ENCODE data around the gene TMEM9.

TMEM9 gene

GRCh38 chr1:201156819-201157218, 2.5 kb upstream of the TMEM9 start:
- no peak overlapping the region for H3K4me3 ChIP-seq (ENCODE audit: low read depth, low read length)
- no peak for TF ChIP-seq CTCF (IDR thresholded peaks at IDR 0.05; ENCODE audit: low read depth, low read length, missing control alignments)
- DNase-seq (ENCODE audit: low read depth): no peak

GRCh38 chr1:201156346-201156745, 2.1 kb upstream of the TMEM9 start:
- no peak for TF ChIP-seq CTCF (IDR thresholded peaks at IDR 0.05; ENCODE audit: low read depth, low read length, missing control alignments)
- H3K4me3 ChIP-seq (ENCODE audit: low read depth, low read length): no peak overlapping the region
- no peak for DNase-seq (ENCODE audit: low read depth)

GRCh38 chr1:201155354-201155753, 1.1 kb upstream of the TMEM9 start:
- no peak for TF ChIP-seq CTCF (IDR thresholded peaks at IDR 0.05; ENCODE audit: low read depth, low read length, missing control alignments)
- no peak for DNase-seq (ENCODE audit: low read depth)
- H3K4me3 ChIP-seq (ENCODE audit: low read depth, low read length): no peak overlapping the region

GRCh38 chr1:201153474-201154388, 543 bp downstream of the TMEM9 start:
- no peak for DNase-seq (ENCODE audit: low read depth)
- TF ChIP-seq CTCF (IDR thresholded peaks at IDR 0.05; ENCODE audit: low read depth, low read length, missing control alignments): no peak
- H3K4me3 ChIP-seq (ENCODE audit: low read depth, low read length): peak overlapping the region; percentile 82

GRCh38 chr1:201149400-201149799, 4.9 kb downstream of the TMEM9 start:
- DNase-seq (ENCODE audit: low read depth): no peak
- H3K4me3 ChIP-seq (ENCODE audit: low read depth, low read length): no peak overlapping the region
- TF ChIP-seq CTCF (IDR thresholded peaks at IDR 0.05; ENCODE audit: low read depth, low read length, missing control alignments): peak; percentile 60

GRCh38 chr1:201147396-201148015, 6.8 kb downstream of the TMEM9 start:
- no peak for DNase-seq (ENCODE audit: low read depth)
- no peak overlapping the region for H3K4me3 ChIP-seq (ENCODE audit: low read depth, low read length)
- TF ChIP-seq CTCF (IDR thresholded peaks at IDR 0.05; ENCODE audit: low read depth, low read length, missing control alignments): no peak

Measured in GM12864 (cell line).